HepG2 (cell line): ENCODE results near the gene TRNP1. TPM values are rescaled to one million over a fixed set of nuclear protein-coding genes. Genes with fewer than 3 reads are reported as not detected.

Source experiments
- CBFB ChIP-seq: sonication (generic); formaldehyde crosslinking; IDR thresholded peaks from 2 replicates; pipeline ENCODE4 v1.4.0; 2020; ENCODE audit warnings: missing genetic modification reagents
- CREBL2 ChIP-seq: sonication (generic); formaldehyde crosslinking; IDR thresholded peaks from 2 replicates; pipeline ENCODE4 v1.8.1; 2023; ENCODE audit warnings: missing genetic modification reagents, mild to moderate bottlenecking, borderline replicate concordance
- EP300 ChIP-seq, 3 experiments: sonication (generic) in 1 of 3; formaldehyde crosslinking in 1 of 3; IDR thresholded peaks; 2 replicates each; pipeline versions ENCODE4 v1.5.1 to v1.6.1; 2011 to 2020; ENCODE audit warnings: low read depth in 2 of 3, low read length in 2 of 3, borderline replicate concordance in 1 of 3, improper control_type of control experiment in 1 of 3, mild to moderate bottlenecking in 1 of 3, missing genetic modification reagents in 1 of 3, moderate library complexity in 1 of 3
- FOXA1 ChIP-seq, 2 experiments: fragments of 450-650 bp in 1 of 2; sonication (generic) in 1 of 2; formaldehyde crosslinking in 1 of 2; IDR thresholded peaks; 2 replicates each; pipeline versions ENCODE4 v1.4.0 to v1.6.1; 2016 to 2020; ENCODE audit warnings: missing genetic modification reagents in 1 of 2
- HDAC1 ChIP-seq: sonication (generic); formaldehyde crosslinking; IDR thresholded peaks from 2 replicates; pipeline ENCODE4 v1.5.1; 2020; ENCODE audit warnings: mild to moderate bottlenecking, missing genetic modification reagents
- HDAC2 ChIP-seq: sonication (generic); formaldehyde crosslinking; IDR thresholded peaks from 2 replicates; pipeline ENCODE4 v1.4.0; 2020; ENCODE audit warnings: missing genetic modification reagents
- KDM1A ChIP-seq: IDR thresholded peaks from 2 replicates; pipeline ENCODE4 v1.6.1; 2016; ENCODE audit warnings: missing compliant biosample characterization
- MIER2 ChIP-seq: IDR thresholded peaks from 2 replicates; pipeline ENCODE4 v1.6.1; 2016; ENCODE audit warnings: missing biosample characterization, missing genetic modification reagents
- NFIB ChIP-seq: sonication (generic); formaldehyde crosslinking; IDR thresholded peaks from 2 replicates; pipeline ENCODE4 v1.9.0; 2021; ENCODE audit warnings: missing genetic modification reagents, mild to moderate bottlenecking, borderline replicate concordance
- RFXANK ChIP-seq: IDR thresholded peaks from 2 replicates; pipeline ENCODE4 v1.6.1; 2016
- SNAPC2 ChIP-seq: sonication (generic); formaldehyde crosslinking; IDR thresholded peaks from 2 replicates; pipeline ENCODE4 v1.8.1; 2022; ENCODE audit warnings: mild to moderate bottlenecking, missing genetic modification reagents
- SPEN ChIP-seq: sonication (generic); formaldehyde crosslinking; IDR thresholded peaks from 2 replicates; pipeline ENCODE4 v1.5.1; 2020; ENCODE audit warnings: low read depth, mild to moderate bottlenecking, missing genetic modification reagents
- TBL1XR1 ChIP-seq: fragments of 150-350 bp; IDR thresholded peaks from 2 replicates; pipeline ENCODE4 v1.6.1; 2014; ENCODE audit warnings: borderline replicate concordance, low read length; ENCODE audit not compliant: partially characterized antibody
- XRCC5 ChIP-seq: fragments of 200-400 bp; formaldehyde crosslinking; optimal IDR thresholded peaks from 2 replicates; pipeline ENCODE3; 2017; ENCODE audit warnings: mild to moderate bottlenecking, low read length
- ZFP37 ChIP-seq: sonication (generic); formaldehyde crosslinking; IDR thresholded peaks from 2 replicates; pipeline ENCODE4 v1.4.0; 2020; ENCODE audit warnings: missing genetic modification reagents, borderline replicate concordance
- ZNF441 ChIP-seq: sonication (generic); formaldehyde crosslinking; IDR thresholded peaks from 2 replicates; pipeline ENCODE4 v1.7.0; 2021; ENCODE audit warnings: missing genetic modification reagents, borderline replicate concordance
- ZNF577 ChIP-seq: sonication (generic); formaldehyde crosslinking; IDR thresholded peaks from 2 replicates; pipeline ENCODE4 v1.4.0; 2020; ENCODE audit warnings: mild to moderate bottlenecking, low read depth, missing genetic modification reagents, borderline replicate concordance
- ZNF619 ChIP-seq: sonication (generic); formaldehyde crosslinking; IDR thresholded peaks from 2 replicates; pipeline ENCODE4 v1.4.0; 2020; ENCODE audit warnings: mild to moderate bottlenecking, missing genetic modification reagents
- ZNF792 ChIP-seq: IDR thresholded peaks from 2 replicates; pipeline ENCODE4 v1.6.1; 2016
- polyA plus RNA-seq, 8 experiments: library from polyadenylated mRNA; depleted of rRNA in 3 of 8; stranded (reverse) in 7 of 8; unstranded in 1 of 8; fragments of >200 nt; fragmentation: Illumina TruSeq in 4 of 8; extraction: Trizol in 4 of 8; gene quantifications; 2 replicates each; pipeline versions ENCODE4 v1.2.1 to v1.2.3, GENCODE V29; 2011 to 2016; ENCODE audit warnings: low read depth in 4 of 8, missing spikeins in 1 of 8, mixed read lengths in 1 of 8; ENCODE audit not compliant: insufficient read depth in 1 of 8
- total RNA-seq, 5 experiments: library from RNA; depleted of rRNA; stranded (reverse); fragments of >200 nt; fragmentation: Illumina TruSeq; extraction: Trizol; gene quantifications; 2 replicates each; pipeline ENCODE4 v1.2.3, GENCODE V29; 2016; ENCODE audit warnings: low read depth in 1 of 5
- TF ChIP-seq, protein P1 (sequence below): sonication (generic); formaldehyde crosslinking; IDR thresholded peaks from 2 replicates; pipeline ENCODE4 v1.8.0; 2022; ENCODE audit warnings: mild to moderate bottlenecking, missing genetic modification reagents, moderate library complexity
- TF ChIP-seq, protein P2 (sequence below): sonication (generic); formaldehyde crosslinking; IDR thresholded peaks from 2 replicates; pipeline ENCODE4 v1.4.0; 2020; ENCODE audit warnings: missing genetic modification reagents
- TF ChIP-seq, protein P3 (sequence below): sonication (generic); formaldehyde crosslinking; IDR thresholded peaks from 2 replicates; pipeline ENCODE4 v1.5.1; 2020; ENCODE audit warnings: mild to moderate bottlenecking, missing genetic modification reagents

TRNP1 gene
- total and polyA plus RNA-seq, 2 of the 13 experiments (the other 11 are each of a cell fraction or from before 2014, with no cell fraction given), result 42.0 to 158 TPM

GRCh38 chr1:26961826-26962225, 31.7 kb upstream of the TRNP1 start (continued):
- TF ChIP-seq NFIB (no peak), MIER2 (CRISPR knock-in tag) (0 out of 2 replicates have a peak, but pooled peaks have one; percentile 15), XRCC5 (no peak), CREBL2 (CRISPR knock-in tag) (no peak), ZNF441 (CRISPR knock-in tag) (0 out of 2 replicates have a peak, but pooled peaks have one; percentile 13), EP300 (IDR thresholded peaks at IDR 0.05; ENCODE audit: low read depth in 2 of 2, low read length in 2 of 2) (peak in 1 of 2 experiments; percentile 71; a peak in 1 of 4 replicates), EP300 (CRISPR knock-in tag; IDR thresholded peaks at IDR 0.05; ENCODE audit: borderline replicate concordance) (peak; percentile 23; the same call in 1 of the 2 replicates), HDAC1 (CRISPR knock-in tag) (peak; percentile 60), ZNF577 (CRISPR knock-in tag) (no peak), ZNF619 (no peak), KDM1A (peak; percentile 79), ZFP37 (CRISPR knock-in tag) (0 out of 2 replicates have a peak, but pooled peaks have one; percentile 41), HDAC2 (CRISPR knock-in tag) (peak; percentile 77), SPEN (0 out of 2 replicates have a peak, but pooled peaks have one; percentile 33), TBL1XR1 (peak; percentile 46), CBFB (CRISPR knock-in tag) (no peak), RFXANK (CRISPR knock-in tag) (no peak), ZNF792 (peak; percentile 43; the same call in 1 of the 2 replicates), SNAPC2 (CRISPR knock-in tag) (peak; percentile 53; the same call in 1 of the 2 replicates), FOXA1 (IDR thresholded peaks at IDR 0.05) (no peak), FOXA1 (CRISPR knock-in tag; IDR thresholded peaks at IDR 0.05) (peak; percentile 60; the same call in 1 of the 2 replicates)
- TF ChIP-seq, protein P1, sequence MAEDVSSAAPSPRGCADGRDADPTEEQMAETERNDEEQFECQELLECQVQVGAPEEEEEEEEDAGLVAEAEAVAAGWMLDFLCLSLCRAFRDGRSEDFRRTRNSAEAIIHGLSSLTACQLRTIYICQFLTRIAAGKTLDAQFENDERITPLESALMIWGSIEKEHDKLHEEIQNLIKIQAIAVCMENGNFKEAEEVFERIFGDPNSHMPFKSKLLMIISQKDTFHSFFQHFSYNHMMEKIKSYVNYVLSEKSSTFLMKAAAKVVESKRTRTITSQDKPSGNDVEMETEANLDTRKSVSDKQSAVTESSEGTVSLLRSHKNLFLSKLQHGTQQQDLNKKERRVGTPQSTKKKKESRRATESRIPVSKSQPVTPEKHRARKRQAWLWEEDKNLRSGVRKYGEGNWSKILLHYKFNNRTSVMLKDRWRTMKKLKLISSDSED (CRISPR knock-in tag), result no peak
- TF ChIP-seq, protein P2, sequence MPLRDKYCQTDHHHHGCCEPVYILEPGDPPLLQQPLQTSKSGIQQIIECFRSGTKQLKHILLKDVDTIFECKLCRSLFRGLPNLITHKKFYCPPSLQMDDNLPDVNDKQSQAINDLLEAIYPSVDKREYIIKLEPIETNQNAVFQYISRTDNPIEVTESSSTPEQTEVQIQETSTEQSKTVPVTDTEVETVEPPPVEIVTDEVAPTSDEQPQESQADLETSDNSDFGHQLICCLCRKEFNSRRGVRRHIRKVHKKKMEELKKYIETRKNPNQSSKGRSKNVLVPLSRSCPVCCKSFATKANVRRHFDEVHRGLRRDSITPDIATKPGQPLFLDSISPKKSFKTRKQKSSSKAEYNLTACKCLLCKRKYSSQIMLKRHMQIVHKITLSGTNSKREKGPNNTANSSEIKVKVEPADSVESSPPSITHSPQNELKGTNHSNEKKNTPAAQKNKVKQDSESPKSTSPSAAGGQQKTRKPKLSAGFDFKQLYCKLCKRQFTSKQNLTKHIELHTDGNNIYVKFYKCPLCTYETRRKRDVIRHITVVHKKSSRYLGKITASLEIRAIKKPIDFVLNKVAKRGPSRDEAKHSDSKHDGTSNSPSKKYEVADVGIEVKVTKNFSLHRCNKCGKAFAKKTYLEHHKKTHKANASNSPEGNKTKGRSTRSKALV, result peak; percentile 56; the same call in 1 of the 2 replicates
- TF ChIP-seq, protein P3, sequence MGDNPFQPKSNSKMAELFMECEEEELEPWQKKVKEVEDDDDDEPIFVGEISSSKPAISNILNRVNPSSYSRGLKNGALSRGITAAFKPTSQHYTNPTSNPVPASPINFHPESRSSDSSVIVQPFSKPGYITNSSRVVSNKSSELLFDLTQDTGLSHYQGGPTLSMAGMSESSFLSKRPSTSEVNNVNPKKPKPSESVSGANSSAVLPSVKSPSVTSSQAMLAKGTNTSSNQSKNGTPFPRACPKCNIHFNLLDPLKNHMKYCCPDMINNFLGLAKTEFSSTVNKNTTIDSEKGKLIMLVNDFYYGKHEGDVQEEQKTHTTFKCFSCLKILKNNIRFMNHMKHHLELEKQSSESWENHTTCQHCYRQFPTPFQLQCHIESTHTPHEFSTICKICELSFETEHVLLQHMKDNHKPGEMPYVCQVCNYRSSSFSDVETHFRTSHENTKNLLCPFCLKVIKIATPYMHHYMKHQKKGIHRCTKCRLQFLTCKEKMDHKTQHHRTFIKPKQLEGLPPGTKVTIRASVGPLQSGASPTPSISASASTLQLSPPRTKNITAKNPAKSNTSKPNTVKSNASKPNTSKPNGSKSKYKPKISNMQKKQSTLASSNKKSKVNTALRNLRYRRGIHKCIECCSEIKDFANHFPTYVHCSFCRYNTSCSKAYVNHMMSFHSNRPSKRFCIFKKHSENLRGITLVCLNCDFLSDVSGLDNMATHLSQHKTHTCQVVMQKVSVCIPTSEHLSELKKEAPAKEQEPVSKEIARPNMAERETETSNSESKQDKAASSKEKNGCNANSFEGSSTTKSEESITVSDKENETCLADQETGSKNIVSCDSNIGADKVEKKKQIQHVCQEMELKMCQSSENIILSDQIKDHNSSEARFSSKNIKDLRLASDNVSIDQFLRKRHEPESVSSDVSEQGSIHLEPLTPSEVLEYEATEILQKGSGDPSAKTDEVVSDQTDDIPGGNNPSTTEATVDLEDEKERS (CRISPR knock-in tag), result no peak
- TF ChIP-seq, all 625 proteins: peak for 109
